Body of pancreas (tissue), 4 donors: ENCODE results near the gene GRID2. TPM values are rescaled to one million over a fixed set of nuclear protein-coding genes. Genes with fewer than 3 reads are reported as not detected.

ENCODE experiments used
- ATAC-seq: fragments of 150-250 bp; one replicate; pipeline ENCODE4 v1.9.1; 2016
- DNase-seq, 4 donors: peaks; one replicate each; pipeline ENCODE4 v3.0.0-alpha.2; 2019
- H3K27ac ChIP-seq, 4 donors: fragments of 200-600 bp; sonication (generic); 1 replicate in 3 of 4; 2 replicates in 1 of 4; pipeline versions ENCODE4 v1.5.1 to v1.6.1; 2016 to 2019; ENCODE audit warnings: mild to moderate bottlenecking in 1 of 4, mixed read lengths in 1 of 4, moderate library complexity in 1 of 4
- H3K27me3 ChIP-seq, 2 donors: fragments of 200-600 bp; sonication (generic); one replicate each; pipeline ENCODE4 v1.6.0; 2016; ENCODE audit warnings: mild to moderate bottlenecking in 1 of 2
- H3K36me3 ChIP-seq, 2 donors: fragments of 200-600 bp; sonication (generic); replicated peaks in 1 of 2; 2 replicates each; pipeline ENCODE4 v1.5.1; 2016; ENCODE audit warnings: low read depth in 2 of 2; ENCODE audit not compliant: insufficient read depth in 1 of 2
- H3K4me1 ChIP-seq: fragments of 200-600 bp; sonication (generic); one replicate; pipeline ENCODE4 v1.6.0; 2016
- H3K4me3 ChIP-seq, 2 donors: fragments of 200-600 bp; sonication (generic); 1 replicate in 1 of 2; 2 replicates in 1 of 2; pipeline ENCODE4 v1.5.1; 2016 to 2019
- H3K9me3 ChIP-seq, 3 donors: fragments of 200-600 bp; sonication (generic); 1 replicate in 2 of 3; 2 replicates in 1 of 3; pipeline ENCODE4 v1.5.1; 2016
- CTCF ChIP-seq, 7 experiments: fragments of 450-650 bp in 4 of 7; fragments of 200-600 bp in 3 of 7; sonication (generic) in 3 of 7; IDR thresholded peaks; one replicate each; pipeline ENCODE4 v1.5.1; 2016 to 2019; ENCODE audit warnings: antibody characterized with exemption in 7 of 7
- POLR2A ChIP-seq, 3 donors: fragments of 450-650 bp; IDR thresholded peaks; one replicate each; pipeline ENCODE4 v1.6.1; 2016; ENCODE audit warnings: antibody characterized with exemption in 3 of 3, mild to moderate bottlenecking in 2 of 3
- WGBS, 2 donors: methylation state at CpG; one replicate each; pipeline ENCODE4 v1.1.5; 2017; 5-methylcytosine and 5-hydroxymethylcytosine counted together
- intact Hi-C: fragments of 100-400 bp; cut with DNase I; formaldehyde crosslinking; loops from one replicate; pipeline ENCODE4 v1.15.1; 2023
- total RNA-seq, 2 donors: library from RNA; depleted of rRNA; stranded (reverse); fragments of >200 nt; gene quantifications; one replicate each; pipeline ENCODE4 v1.1.0, GENCODE V29; 2016

Gene GRID2
- total RNA-seq, 2 donors from 2014 or later: not detected

GRCh38 chr4:92304121-92304520, 355 bp downstream of the GRID2 start:
- no peak for DNase-seq
- H3K4me3 ChIP-seq: no peak overlapping the region
- H3K36me3 ChIP-seq: no peaks in the 10 kb centered on the region
- no peak for ATAC-seq
- intact Hi-C loops: no loop called here
- TF ChIP-seq CTCF (IDR thresholded peaks at IDR 0.05): no peak
- TF ChIP-seq POLR2A (IDR thresholded peaks at IDR 0.05): no peak
- 1 to 4% methylated on average over 16 to 22 of the region's 22 CpGs for WGBS, 2 donors
- no peak overlapping the region for H3K27ac ChIP-seq
- peaks cover 28% of the 10 kb centered on the region for H3K4me1 ChIP-seq
- peaks cover 2 to 8% of the 10 kb centered on the region in 2 donors for H3K27me3 ChIP-seq
- H3K9me3 ChIP-seq: no peaks in the 10 kb centered on the region

- Histone ChIP-seq H3K4me3 (no peak overlapping the region), H3K9me3 (no peaks in the 10 kb centered on the region), H3K36me3 (no peaks in the 10 kb centered on the region), H3K27me3 (peaks cover 2 to 8% of the 10 kb centered on the region in 2 donors), H3K27ac (no peak overlapping the region), H3K4me1 (peaks cover 28% of the 10 kb centered on the region)
- no peak for ATAC-seq
- 4 to 5% methylated on average over 18 of the region's 18 CpGs for WGBS, 2 donors
- TF ChIP-seq CTCF (IDR thresholded peaks at IDR 0.05): no peak
- TF ChIP-seq POLR2A (IDR thresholded peaks at IDR 0.05): no peak
- no peak for DNase-seq
- intact Hi-C loops: no loop called here
These were observed 840 bp downstream of the GRID2 start for GRCh38 chr4:92304606-92305005.

GRCh38 chr4:92305148-92305877, 1.5 kb downstream of the GRID2 start:
- TF ChIP-seq CTCF (IDR thresholded peaks at IDR 0.05) (no peak), POLR2A (IDR thresholded peaks at IDR 0.05) (peak in 1 of 3 donors; percentile 10)
- no peaks in the 10 kb centered on the region for H3K36me3 ChIP-seq
- ATAC-seq (peak; percentile 71), DNase-seq (peak; percentile 32 to 66 (median 44))
- intact Hi-C loops: no loop called here
- H3K9me3 ChIP-seq: no peaks in the 10 kb centered on the region
- H3K27me3 ChIP-seq: peaks cover 2 to 8% of the 10 kb centered on the region in 2 donors
- WGBS, 2 donors: 0 to 1% methylated on average over 17 to 67 of the region's 68 CpGs
- H3K27ac ChIP-seq: no peak overlapping the region
- H3K4me1 ChIP-seq: peaks cover 28% of the 10 kb centered on the region
- H3K4me3 ChIP-seq: no peak overlapping the region

- no peaks in the 10 kb centered on the region for H3K36me3 ChIP-seq
- DNase-seq (peak in 1 of 4 donors; percentile 5), ATAC-seq (no peak)
- WGBS, 2 donors: 2 to 5% methylated on average over 15 of the region's 15 CpGs
- H3K4me1 ChIP-seq: peaks cover 28% of the 10 kb centered on the region
- H3K27me3 ChIP-seq: peaks cover 2 to 8% of the 10 kb centered on the region in 2 donors
- H3K4me3 ChIP-seq: no peak overlapping the region
- intact Hi-C loops: no loop called here
- H3K27ac ChIP-seq: no peak overlapping the region
- TF ChIP-seq CTCF (IDR thresholded peaks at IDR 0.05): no peak
- no peak for TF ChIP-seq POLR2A (IDR thresholded peaks at IDR 0.05)
- no peaks in the 10 kb centered on the region for H3K9me3 ChIP-seq
These were observed 2.2 kb downstream of the GRID2 start for GRCh38 chr4:92305878-92306520.
